KOPT-K1 (cell line): ENCODE data around the gene GLYATL2.

ENCODE experiments used
- H3K27ac ChIP-seq: fragments of 200-600 bp; sonication (generic); 2 replicates; pipeline ENCODE4 v1.5.1; 2016; ENCODE audit warnings: antibody characterized with exemption, mild to moderate bottlenecking, low read depth, low read length; ENCODE audit not compliant: poor library complexity, severe bottlenecking
- H3K36me3 ChIP-seq: fragments of 200-600 bp; sonication (generic); 2 replicates; pipeline ENCODE4 v1.5.1; 2017; ENCODE audit warnings: antibody characterized with exemption, mild to moderate bottlenecking, low read length, moderate library complexity; ENCODE audit not compliant: insufficient read depth
- H3K9me3 ChIP-seq: fragments of 200-600 bp; sonication (generic); 2 replicates; pipeline ENCODE4 v1.5.1; 2017; ENCODE audit warnings: antibody characterized with exemption, low read length, mild to moderate bottlenecking; ENCODE audit not compliant: insufficient read depth, poor library complexity, severe bottlenecking

GLYATL2 gene, protein sequence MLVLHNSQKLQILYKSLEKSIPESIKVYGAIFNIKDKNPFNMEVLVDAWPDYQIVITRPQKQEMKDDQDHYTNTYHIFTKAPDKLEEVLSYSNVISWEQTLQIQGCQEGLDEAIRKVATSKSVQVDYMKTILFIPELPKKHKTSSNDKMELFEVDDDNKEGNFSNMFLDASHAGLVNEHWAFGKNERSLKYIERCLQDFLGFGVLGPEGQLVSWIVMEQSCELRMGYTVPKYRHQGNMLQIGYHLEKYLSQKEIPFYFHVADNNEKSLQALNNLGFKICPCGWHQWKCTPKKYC

DNA sequence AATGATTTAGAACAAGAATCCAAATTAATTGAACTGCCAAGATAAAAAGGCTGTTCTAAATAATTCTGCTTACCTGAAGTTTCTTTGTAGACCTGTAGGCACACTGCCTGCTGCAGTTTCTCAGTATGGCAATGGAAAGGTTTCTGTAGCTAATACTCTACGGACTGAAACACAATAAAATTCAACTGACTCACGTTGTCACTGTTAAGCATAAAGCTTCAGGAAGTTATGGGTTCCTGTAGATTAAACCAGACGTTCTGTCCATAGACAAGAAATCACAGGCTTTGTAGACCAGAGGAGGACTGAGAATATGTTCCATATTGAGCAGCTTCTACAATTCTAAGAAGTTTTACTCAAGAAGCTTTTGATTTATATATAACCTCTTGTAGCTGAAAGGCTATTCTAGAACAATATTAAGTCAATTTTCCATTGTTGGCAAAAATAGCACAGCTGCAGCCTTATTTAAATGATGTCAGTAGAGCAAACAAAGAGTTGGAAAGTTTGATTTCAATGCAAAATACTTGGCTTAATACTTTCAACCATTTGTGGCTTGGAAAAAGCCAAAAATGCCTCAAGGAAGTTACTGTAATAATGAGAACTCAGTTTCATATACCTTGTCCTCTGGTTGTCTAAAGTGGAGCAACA, at the start of gene GLYATL2:
GLYATL2 (minus strand) TSS at position 344 of the 645 bp plus-strand sequence. CDS start 5,092 bp downstream, outside the sequence.
- H3K27ac ChIP-seq, result no peak within 1 kb of the TSS
- H3K9me3 ChIP-seq, result no peaks in the 10 kb centered on the region
- H3K36me3 ChIP-seq, result no peaks in the 10 kb centered on the region

DNA sequence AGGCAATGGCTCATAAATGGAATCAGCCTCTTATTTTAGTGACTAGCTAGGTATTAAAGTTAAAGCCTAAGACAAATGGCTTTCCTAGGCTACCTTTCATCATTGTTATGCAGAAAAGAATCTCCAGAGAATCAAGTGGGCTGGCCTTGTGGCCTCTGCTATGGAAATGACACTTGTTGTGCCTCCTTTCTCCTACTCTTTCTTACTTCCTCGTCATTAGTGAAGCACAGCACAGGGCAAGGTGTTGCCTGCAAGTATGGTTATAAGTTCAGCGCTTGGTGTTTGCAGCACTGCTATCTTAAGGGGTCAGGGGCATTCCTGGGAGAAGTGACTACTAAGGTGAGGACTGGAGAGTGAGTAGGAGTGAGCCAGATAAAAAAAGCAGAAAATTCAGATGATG, 49.4 kb upstream of the GLYATL2 start:
- Histone ChIP-seq H3K36me3 (no peaks in the 10 kb centered on the region), H3K9me3 (no peaks in the 10 kb centered on the region), H3K27ac (no peak overlapping the region)

DNA sequence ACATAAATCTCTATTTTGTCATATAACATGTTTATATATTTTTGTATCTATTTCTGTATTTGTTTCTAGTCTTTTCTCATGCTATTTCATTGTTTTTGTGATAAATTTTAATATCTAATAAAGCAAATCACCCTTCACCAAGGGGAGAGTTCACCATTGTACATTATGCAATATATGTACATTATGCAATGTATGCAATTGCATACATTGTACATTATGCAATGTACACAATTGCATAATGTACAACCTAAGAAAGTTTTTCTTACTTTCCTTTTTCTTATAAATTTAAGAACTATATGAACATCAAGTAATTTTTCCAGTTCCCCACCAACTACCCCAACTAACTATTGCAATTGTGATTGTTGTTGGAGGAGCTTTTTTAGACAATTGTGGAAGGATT, 44.1 kb upstream of the GLYATL2 start:
- Histone ChIP-seq H3K9me3 (no peaks in the 10 kb centered on the region), H3K36me3 (no peaks in the 10 kb centered on the region), H3K27ac (no peak overlapping the region)

DNA sequence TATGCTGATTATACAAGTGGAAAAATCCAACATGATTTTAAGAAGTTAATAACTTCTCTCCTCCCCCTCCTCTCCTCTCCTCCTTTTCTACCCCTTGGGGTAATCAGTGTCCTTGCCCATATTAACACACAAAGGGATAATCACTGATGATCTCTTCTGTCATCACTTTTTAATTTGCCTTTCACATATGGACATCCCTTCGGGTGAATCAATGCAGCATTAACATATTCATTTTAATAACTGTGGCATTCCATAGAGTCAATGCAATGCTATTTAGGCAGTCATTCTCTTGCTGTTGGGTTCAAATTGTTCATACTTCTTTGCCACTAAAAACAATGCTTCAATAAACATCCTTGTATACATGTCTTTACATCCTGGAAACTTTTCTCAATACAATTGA, 42.9 kb upstream of the GLYATL2 start:
- no peaks in the 10 kb centered on the region for H3K9me3 ChIP-seq
- no peaks in the 10 kb centered on the region for H3K36me3 ChIP-seq
- H3K27ac ChIP-seq, result no peak overlapping the region

DNA sequence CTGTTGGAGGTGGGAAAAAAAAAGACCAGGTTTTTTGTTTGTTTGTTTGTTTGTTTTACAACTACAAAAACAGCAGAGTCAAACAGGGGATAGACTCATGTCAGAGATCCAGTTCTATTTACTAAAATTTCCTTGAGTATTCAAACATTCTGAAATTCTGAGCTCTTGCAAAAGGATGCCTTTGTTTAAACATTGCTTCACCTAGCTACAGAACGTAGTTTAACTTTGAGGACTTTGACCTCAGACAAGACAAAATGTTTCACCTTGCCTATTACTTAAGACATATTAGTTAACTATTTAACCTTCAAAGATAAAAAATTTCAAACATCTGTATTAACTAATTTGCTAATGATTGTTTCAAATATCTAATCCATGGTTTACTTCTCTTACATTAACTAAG, 36.1 kb upstream of the GLYATL2 start:
- Histone ChIP-seq H3K9me3 (no peaks in the 10 kb centered on the region), H3K36me3 (no peaks in the 10 kb centered on the region), H3K27ac (no peak overlapping the region)

DNA sequence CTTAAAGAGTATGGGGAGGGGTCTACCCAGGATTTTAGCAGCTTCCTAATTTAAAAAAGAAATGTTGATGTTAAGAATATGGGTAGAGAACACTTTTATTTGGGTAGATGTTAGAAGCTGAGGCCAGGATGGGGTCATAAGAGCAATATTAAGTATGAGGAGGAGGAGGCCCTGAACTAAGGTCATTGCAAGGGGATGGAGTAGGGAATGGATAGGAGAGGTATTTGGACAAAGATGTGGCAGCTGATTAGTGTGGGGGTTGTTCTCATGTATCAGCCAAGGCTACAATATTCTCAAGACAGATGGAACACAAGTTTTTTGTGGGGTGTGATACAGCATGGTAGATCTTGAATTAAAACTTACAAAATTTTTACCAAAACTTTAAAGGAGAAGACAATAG, 35.7 kb upstream of the GLYATL2 start:
- H3K27ac ChIP-seq, result no peak overlapping the region
- no peaks in the 10 kb centered on the region for H3K36me3 ChIP-seq
- H3K9me3 ChIP-seq, result no peaks in the 10 kb centered on the region

DNA sequence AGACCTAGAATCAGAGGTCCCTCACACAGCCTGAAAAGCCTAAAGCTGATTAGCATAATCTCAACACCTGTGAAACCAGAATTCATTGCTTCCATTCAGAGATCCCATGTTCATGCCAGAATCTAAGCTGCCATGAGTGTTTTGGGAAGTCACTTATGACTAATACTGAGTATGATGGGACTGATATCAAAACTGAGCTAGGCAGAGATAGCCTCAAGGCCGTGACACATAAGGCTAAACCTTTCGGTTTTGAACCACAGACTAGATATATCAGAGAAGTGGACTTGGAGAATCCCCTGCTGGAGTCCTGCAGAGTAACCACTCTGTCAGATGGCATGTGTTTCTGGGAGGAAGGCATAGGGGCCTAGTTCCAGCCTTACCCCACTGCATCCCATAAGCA, 23.1 kb upstream of the GLYATL2 start:
- Histone ChIP-seq H3K36me3 (no peaks in the 10 kb centered on the region), H3K9me3 (no peaks in the 10 kb centered on the region), H3K27ac (no peak overlapping the region)

DNA sequence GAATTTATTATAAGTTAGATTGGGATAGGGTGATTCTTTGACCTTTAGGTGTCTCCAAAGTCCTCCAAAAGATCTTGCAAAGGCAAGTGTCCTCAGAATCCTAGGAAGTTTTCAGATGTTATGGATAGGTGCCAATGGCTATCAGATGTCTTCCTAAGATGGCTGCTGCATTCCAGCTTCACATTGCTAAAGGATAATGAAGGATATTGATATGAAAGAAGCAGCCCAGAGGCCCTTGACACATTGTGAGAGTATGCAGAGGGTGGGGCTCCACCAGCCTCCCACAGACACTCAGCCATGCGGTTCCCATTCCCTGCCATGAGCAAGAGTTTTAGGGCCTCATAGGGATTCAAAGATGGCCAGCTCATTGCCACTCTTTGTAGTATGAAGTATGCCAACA, 22.3 kb upstream of the GLYATL2 start:
- no peaks in the 10 kb centered on the region for H3K36me3 ChIP-seq
- no peak overlapping the region for H3K27ac ChIP-seq
- no peaks in the 10 kb centered on the region for H3K9me3 ChIP-seq

DNA sequence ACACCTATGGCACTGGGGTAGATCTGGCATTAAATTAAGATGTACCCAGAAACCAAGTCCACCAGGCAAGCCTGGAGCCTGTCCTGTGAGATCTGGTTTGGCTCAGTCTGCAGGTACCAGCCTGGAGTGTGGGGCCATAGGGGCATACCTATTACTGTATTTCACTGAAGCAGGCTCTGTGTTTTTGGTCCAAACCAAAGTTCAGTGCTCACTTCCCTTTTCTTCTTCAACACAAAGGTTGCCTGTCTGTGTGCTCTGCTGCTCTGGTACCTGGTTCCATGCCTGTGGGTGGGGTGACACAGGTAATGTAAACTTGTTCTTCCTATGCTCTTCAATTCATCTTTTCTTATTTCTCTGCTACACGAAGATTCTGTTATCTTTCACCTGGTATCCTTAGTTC, 19.8 kb upstream of the GLYATL2 start:
- Histone ChIP-seq H3K27ac (no peak overlapping the region), H3K36me3 (no peaks in the 10 kb centered on the region), H3K9me3 (no peaks in the 10 kb centered on the region)

DNA sequence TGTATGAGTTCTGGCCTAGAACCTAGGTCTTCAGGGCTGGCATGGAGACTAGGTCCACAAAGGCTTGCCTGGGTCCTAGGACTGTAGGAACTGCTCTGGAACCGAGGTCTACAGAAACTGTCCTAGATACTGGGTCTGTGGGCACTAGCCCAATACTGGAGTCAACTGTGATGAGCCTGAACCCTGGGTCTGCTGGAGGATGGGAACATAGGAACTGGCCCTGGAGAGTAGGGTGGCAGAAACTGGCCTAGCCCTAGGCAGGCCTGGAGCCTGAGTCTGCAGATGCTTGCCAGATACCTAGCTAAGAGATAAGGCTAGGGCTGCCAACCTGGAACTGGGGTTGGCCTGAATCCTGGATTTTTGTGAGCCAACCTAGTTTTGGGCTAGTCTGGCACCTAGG, 19.2 kb upstream of the GLYATL2 start:
- Histone ChIP-seq H3K27ac (no peak overlapping the region), H3K36me3 (no peaks in the 10 kb centered on the region), H3K9me3 (no peaks in the 10 kb centered on the region)

DNA sequence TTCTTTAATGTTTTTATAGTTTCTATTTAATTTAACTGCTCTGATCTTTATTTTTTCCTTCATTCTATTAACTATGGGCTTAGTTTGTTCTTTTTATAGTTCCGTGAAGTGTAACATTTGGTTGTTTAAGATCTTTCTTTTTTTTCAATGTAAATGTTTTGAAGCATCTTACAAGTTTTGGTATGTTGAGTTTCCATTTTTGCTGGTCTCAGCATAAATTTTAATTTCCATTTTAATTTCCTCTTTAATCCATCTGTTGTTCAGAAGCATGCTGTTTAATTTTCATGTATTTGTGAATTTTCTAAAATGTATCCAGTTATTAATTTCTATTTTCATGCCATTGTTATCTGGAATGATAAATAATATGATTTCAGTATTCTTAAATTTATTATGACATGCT, 17.0 kb upstream of the GLYATL2 start:
- Histone ChIP-seq H3K36me3 (no peaks in the 10 kb centered on the region), H3K27ac (no peak overlapping the region), H3K9me3 (no peaks in the 10 kb centered on the region)

DNA sequence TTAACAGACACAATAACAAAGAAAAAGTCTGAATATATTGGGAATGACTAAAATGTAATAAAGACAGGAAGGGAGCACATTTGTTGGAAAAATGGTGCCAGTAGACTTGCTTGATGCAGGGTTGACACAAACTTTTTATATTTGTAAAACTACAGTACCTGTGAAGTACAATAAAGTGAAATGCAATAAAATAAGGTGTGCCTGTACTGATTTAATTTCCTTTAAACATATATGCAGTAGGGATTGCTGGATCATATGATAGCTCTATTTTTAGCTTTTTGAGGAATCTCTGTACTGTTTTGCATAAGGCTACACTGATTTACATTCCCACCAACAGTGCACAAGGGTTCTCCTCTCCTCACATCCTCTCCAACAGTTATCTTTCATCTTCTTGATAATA, 12.3 kb upstream of the GLYATL2 start:
- Histone ChIP-seq H3K36me3 (no peaks in the 10 kb centered on the region), H3K9me3 (no peaks in the 10 kb centered on the region), H3K27ac (no peak overlapping the region)

DNA sequence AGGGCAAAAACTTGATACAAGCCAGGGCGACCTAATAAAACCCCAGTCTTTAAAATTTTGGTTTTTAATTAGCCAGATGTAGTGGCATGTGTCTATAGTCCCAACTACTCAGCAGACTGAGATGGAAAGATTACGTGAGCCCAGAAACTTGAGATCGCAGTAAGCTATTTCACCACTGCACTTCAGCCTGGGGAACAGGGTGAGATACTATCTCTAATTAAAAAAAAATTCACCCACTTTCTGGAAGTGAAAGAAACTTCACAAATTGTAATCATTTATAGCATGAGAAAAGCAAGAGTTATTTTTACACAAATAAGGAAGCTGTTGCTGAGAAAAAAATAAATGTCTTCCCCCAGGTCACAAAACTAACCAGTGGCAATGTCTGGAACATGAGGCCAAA, 882 bp upstream of the GLYATL2 start:
- Histone ChIP-seq H3K27ac (no peak overlapping the region), H3K36me3 (no peaks in the 10 kb centered on the region), H3K9me3 (no peaks in the 10 kb centered on the region)

DNA sequence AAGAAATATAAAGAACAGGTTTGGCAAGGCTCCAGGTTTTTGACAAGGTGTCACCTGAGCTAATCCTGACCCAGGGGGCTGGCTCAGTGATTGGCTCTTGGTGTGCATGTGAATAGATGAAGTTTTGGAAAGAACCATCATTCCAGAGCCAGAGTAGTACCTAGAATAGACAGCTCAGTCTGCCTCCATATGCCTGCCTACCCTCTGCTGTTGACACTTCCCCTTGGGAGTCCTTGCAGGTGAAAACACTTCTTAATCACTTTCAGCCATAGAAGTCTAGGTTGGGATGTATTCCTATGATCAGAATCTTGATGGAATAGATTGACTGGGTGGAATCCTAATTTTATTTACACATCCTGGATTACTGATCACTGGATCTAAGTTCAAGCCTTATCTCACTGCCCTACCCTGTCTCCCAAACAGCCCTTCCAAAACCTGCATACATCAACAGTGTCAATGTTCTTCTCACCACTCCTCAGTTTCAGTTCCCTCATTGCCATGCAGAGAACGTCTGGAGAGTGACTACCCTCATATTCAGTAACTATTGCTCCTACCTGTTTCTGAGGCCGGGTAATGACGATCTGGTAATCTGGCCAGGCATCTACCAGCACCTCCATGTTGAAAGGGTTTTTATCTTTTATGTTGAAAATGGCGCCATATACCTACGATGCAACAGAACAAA, 6.7 kb downstream of the GLYATL2 start:
- Histone ChIP-seq H3K27ac (no peak overlapping the region), H3K9me3 (no peaks in the 10 kb centered on the region), H3K36me3 (no peaks in the 10 kb centered on the region)

DNA sequence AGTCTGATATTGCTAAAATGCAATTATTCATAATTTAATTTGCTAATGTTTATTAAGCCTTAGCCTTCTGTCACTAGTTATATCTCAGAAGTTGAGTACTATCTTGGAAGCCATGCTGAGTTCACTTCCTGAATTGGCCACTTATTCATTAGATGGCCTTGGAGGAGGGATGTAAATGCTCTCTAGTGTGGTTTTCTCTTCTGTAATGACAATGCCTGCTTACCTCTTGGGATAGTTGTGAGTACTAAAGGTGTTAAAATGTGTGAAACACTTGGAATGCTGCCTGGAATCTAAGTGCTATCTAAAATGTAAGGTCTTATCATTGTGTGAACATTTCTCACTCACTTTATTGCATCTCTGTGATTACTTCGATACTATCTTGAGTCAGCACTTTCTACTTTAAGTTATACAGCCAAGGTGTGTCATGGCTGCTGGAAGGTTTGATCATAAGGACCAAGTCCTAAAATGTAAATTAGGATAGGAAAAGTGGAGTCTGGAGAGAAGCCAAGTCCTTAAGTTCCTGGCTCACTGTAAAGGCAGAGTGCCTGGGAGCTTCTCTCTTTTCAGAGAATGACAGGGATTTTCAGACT, 12.4 kb downstream of the GLYATL2 start:
- Histone ChIP-seq H3K27ac (no peak overlapping the region), H3K36me3 (no peaks in the 10 kb centered on the region), H3K9me3 (peaks cover under 1% of the 10 kb centered on the region)
